SK-MEL-5 (cell line): ENCODE measurements around the gene ZFAND3. TPM values are rescaled to one million over a fixed set of nuclear protein-coding genes. Genes with fewer than 3 reads are reported as not detected.
"Not testable (repeated sequence)": the region's sequence is repeated elsewhere in the genome, so short reads cannot be mapped to it uniquely, and the experiment has no call there.

ENCODE experiments used
- DNase-seq: peaks from one replicate; pipeline ENCODE4 v3.0.0-alpha.2; 2016; ENCODE audit warnings: low read depth, low spot score
- in situ Hi-C: cut with HindIII; loops from 2 replicates; pipeline ENCODE4 v1.10.0; 2016; ENCODE audit warnings: low sequenced_read_pairs, high pct_unique_total_duplicates, low pct_unique_long_range_greater_than_20kb
- total RNA-seq: library from RNA; depleted of rRNA; stranded (reverse); fragments of >200 nt; shearing (Covaris generic); gene quantifications from 2 replicates; pipeline ENCODE4 v1.2.3, GENCODE V29; 2014

ZFAND3 gene
- total RNA-seq, 1 experiment from 2014 or later = 14.6 TPM

DNA sequence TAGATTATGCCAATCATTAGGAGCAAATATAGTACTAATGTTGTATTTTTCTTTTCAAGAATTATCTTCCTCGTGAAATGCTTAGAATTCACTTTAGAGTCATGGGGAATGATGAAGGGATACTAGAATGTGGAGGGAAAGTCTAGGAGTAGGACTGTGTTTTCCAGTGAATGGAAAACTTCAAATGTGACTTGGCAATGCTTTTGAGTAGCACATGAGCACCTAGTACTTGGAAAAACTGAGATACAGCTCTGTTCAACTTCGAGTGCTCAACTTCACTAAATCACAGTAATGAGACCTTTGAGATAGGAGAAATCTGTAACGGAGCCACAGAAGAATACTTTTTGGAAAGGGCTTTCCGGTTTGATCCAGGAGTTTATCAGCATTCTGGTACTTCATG is 272.9 kb downstream of the ZFAND3 start:
- in situ Hi-C loops = no loop called here
- DNase-seq = no peak

DNA sequence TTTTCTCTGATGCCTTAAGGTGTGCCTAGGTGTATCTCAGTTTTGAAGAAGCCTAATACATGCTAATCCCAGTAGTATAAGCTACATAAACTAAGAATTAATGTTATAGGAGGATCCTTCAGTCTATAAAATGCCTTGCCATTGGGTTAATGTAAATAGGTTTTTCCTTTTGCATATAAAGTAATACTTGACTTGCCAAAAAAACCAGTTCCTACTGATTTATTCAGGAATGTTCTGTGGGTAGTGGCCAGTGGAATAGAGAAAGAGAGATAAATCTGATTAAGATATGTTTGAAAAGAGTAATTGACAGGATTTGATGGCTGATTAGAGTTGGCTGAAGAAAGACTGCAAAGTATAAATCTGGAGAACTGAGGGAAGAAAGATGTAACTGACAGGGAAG is 273.4 kb downstream of the ZFAND3 start:
- no peak for DNase-seq
- in situ Hi-C loops = no loop called here

DNA sequence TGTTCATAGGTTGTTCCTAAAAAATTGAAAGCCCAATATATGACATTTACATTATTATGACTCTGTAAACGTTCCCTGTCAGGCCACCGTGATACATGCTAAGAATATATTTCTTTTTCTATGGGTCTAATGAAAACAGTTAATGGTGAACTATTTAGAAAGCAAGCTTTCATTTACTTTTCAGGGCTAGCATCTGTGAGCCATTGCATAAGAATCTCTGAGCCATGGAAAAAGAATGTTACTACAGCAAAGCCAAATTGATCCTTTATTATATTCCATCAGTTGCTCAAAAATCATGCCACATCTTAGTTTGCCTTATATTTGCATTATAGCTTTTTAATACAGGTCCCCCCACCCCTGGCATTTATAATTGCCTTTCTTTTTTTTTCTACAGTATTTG is 275.5 kb downstream of the ZFAND3 start:
- in situ Hi-C loops = no loop called here
- no peak for DNase-seq

GRCh38 chr6:38099221-38099620 is 279.7 kb downstream of the ZFAND3 start:
- DNase-seq = no peak
- in situ Hi-C loops = no loop called here

DNA sequence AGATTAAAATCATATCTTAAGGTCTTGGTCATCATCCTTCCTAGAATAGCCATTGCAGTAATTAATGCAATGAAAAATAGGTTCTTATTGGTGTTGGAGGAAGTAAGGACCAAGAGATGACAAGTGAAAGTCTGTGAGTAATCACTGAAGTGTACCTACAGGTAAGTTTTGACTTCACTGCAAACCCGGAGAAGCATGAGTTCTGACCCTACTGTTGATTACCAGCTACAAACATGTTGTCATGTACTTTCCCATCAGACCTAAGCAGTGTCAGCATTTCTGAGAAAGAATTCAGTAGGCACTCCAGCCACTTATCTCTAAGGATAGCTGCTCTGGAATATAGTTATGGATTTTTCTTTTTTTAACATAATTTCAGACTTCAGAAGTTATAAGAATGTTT is 280.9 kb downstream of the ZFAND3 start:
- in situ Hi-C loops = no loop called here

GRCh38 chr6:38103921-38104320 is 284.4 kb downstream of the ZFAND3 start:
- in situ Hi-C loops = no loop called here
- DNase-seq = no peak

More for the DNA sequence above, 280.9 kb downstream of the ZFAND3 start:
- no peak for DNase-seq

DNA sequence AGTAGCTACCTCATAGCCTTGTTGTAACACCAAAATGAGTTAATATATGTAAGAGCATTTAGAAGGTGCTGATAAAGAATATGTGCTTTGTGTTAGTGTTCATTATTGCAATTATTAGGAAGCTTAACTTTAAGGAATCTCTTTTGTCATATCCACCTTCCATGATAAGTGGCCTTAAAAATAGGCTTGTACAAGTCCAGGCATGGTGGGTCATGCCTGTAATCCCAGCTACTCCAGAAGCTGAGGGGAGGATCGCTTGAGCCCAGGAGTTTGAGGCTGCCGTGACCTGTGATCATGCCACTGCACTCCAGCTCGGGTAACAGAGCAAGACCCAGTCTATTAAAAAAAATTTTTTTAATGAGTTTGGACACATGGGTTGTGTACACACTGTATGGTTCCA is 285.5 kb downstream of the ZFAND3 start:
- no peak for DNase-seq
- in situ Hi-C loops = no loop called here

- in situ Hi-C loops = no loop called here
- DNase-seq = no peak
These were observed 287.5 kb downstream of the ZFAND3 start for GRCh38 chr6:38107073-38107472.

DNA sequence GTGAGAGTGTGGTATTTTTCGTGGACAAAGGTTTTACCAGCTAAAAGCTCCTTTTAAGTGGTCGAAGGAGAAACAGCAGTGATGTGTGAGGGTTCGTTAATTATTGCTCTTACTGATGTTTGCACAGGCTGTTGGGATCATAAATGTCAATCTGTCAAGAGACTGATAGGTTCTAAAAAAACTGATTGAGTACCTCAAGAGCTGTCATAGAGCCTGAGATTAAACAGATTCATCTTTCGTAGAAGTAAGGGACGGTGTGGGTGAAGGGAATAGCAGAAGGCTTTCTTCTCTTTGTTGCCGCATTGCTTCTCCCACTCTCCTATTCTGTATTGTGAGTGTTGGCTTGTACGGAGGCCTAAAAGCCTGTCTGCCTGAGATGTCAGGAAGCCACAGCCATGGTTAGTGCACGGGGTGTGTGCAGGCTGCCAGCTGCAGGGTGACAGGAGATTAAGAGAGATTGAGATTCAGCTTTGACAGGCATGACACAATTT is 291.0 kb downstream of the ZFAND3 start:
- in situ Hi-C loops = no loop called here
- no peak for DNase-seq

DNA sequence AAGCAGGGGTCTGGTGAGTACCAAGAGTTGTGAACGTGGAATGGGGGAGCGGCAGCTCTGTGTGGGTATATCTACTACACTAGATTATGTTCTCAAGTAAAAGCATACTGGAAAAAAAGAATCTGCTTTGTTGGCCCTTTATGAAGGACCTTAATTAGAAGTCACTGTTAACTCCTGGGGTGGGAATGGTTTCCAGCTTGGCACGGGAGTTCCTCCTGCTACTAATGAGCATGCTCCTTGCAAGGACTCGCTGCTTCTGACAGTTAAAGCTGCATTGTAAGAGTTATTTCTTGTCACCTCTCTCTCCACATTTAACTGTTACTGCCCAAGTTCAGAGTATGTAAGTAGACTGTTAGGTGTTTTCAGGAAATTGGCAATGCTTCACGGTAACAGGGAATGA is 292.7 kb downstream of the ZFAND3 start:
- no peak for DNase-seq

GRCh38 chr6:38113825-38114576 is 294.5 kb downstream of the ZFAND3 start:
- in situ Hi-C loops = no loop called here
- no peak for DNase-seq

More for the DNA sequence above, 292.7 kb downstream of the ZFAND3 start:
- in situ Hi-C loops = no loop called here

- no peak for DNase-seq
- in situ Hi-C loops = no loop called here
These were observed 295.6 kb downstream of the ZFAND3 start for GRCh38 chr6:38114976-38115625.

- in situ Hi-C loops = no loop called here
- no peak for DNase-seq
These were observed 296.1 kb downstream of the ZFAND3 start for GRCh38 chr6:38115626-38116008.

GRCh38 chr6:38116248-38116647 is 296.7 kb downstream of the ZFAND3 start:
- in situ Hi-C loops = no loop called here

DNA sequence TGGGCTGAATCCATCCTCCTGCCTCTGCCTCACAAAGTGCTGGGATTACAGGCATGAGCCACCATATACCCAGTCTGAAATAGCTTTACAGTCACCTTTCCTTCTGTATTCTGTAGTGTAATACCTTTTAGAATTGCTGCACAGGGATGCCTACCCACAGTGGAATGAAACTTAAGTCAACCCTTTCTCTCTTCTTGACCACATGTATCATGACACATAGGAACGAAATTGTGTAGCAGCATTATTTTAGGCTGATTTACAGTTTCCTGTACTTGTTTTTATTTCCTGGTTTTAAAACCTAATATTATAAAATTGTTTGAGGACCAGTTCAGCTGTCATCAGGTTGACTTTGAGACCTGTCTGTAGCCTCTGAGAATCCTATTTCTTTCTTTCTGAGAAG is 297.8 kb downstream of the ZFAND3 start:
- in situ Hi-C loops = no loop called here
- DNase-seq = no peak

More at GRCh38 chr6:38116248-38116647, 296.7 kb downstream of the ZFAND3 start:
- no peak for DNase-seq

- in situ Hi-C loops = no loop called here
These were observed 299.4 kb downstream of the ZFAND3 start for GRCh38 chr6:38118791-38119365.

GRCh38 chr6:38119516-38119915 is 300.0 kb downstream of the ZFAND3 start:
- in situ Hi-C loops = no loop called here
- DNase-seq = no peak

More at GRCh38 chr6:38118791-38119365, 299.4 kb downstream of the ZFAND3 start:
- DNase-seq = no peak

DNA sequence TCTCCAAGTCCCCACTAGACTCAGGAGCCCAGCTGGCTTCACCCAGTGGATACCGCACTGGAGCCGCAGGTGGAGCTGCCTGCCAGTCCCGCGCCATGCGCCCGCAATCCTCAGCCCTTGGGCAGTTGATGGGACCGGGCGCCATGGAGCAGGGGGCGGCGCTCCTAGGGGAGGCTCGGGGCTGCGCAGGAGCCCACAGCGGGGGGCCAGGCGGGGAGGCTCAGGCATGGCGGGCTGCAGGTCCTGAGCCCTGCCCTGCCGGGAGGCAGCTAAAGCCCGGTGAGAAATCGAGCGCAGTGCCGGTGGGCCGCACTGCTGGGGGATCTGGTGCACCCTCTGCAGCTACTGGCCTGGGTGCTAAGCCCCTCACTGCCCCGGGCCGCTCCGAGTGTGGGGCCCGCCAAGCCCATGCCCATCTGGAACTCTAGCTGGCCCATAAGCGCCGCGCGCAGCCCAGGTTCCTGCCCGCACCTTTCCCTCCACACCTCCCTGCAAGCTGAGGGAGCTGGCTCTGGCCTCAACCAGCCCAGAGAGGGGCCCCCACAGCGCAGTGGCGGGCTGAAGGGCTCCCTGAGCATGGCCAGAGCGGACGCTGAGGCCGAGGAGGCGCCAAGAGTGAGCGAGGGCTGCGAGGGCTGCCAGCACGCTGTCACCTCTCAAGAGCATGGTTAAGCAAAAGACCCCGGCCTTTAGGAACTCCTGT is 304.8 kb downstream of the ZFAND3 start:
- DNase-seq, in situ Hi-C loops: not testable (repeated sequence)
